Measurements from ENCODE around the gene POLR3H.

DNA sequence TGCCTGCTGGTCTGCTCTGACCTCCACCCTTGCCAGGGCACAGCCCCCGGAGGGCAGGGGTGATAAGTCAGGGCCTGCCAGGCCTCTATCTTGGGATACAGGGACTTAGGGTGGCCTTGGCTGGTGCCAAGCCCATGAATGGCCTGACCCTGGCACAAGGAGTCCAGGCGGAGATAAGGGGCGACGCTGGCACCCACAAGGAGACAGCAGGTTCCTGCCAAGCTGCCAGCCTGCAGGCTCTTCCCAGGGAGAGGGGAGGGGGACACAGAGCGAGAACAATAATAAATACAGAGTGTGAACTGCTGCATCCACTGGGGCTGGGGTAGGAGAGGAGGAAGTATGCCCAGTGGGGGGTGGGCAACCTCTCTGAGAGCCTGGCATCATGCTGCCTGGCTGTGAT lies 17.5 kb upstream of the POLR3H start:
- TF ChIP-seq GATA2 (IDR thresholded peaks at IDR 0.05; ENCODE audit: low read depth, low read length) (no peak), GATA3 (IDR thresholded peaks at IDR 0.05; ENCODE audit: low read depth, low read length) (no peak)

Measured in SH-SY5Y (cell line).